A549 (cell line): ENCODE results near the gene KAT7. TPM values are rescaled to one million over a fixed set of nuclear protein-coding genes. Genes with fewer than 3 reads are reported as not detected.
"Not testable (repeated sequence)": the region's sequence is repeated elsewhere in the genome, so short reads cannot be mapped to it uniquely, and the experiment has no call there.

ENCODE experiments used
- ATAC-seq, 2 experiments: fragments of 200-7000 bp in 1 of 2; fragments of >200 bp in 1 of 2; cut with Nextera tagmentation in 1 of 2; cut with Tn5 transposase in 1 of 2; 3 replicates each; pipeline versions ENCODE4 v1.8.0 to v1.9.1; 2018 to 2020; ENCODE audit warnings: mild to moderate bottlenecking in 1 of 2, moderate library complexity in 1 of 2
- CTCF ChIA-PET: fragments of 300-600 bp; sonication (Branson Sonifier 250); formaldehyde crosslinking; extraction: SDS; loops from one replicate; lab custom pipeline; 2021; ENCODE audit warnings: antibody characterized with exemption, inconsistent platforms; lab: Yijun Ruan, JAX
- POLR2A ChIA-PET: fragments of 350-600 bp; formaldehyde crosslinking; extraction: SDS; loops from one replicate; lab custom pipeline; 2021; ENCODE audit warnings: antibody characterized with exemption, inconsistent platforms; lab: Yijun Ruan, JAX
- DNase-seq, 2 experiments: peaks; one replicate each; pipeline versions ENCODE4 v3.0.0 to v3.0.0-alpha.2; 2011 to 2016; ENCODE audit warnings: low read depth in 1 of 2, low spot score in 1 of 2
- FAIRE-seq: peaks from 2 replicates; lab custom pipeline; 2011; peaks lifted over from hg19 to GRCh38; lab: Jason Lieb, UNC
- H3K27ac ChIP-seq, 2 experiments: fragments of >200 bp; sonication (Bioruptor Twin); formaldehyde crosslinking; 3 replicates each; pipeline ENCODE4 v1.5.1; 2016 to 2017
- H3K4me1 ChIP-seq: fragments of >200 bp; sonication (Bioruptor Twin); formaldehyde crosslinking; 3 replicates; pipeline ENCODE4 v1.6.1; 2016
- H3K4me2 ChIP-seq: fragments of >200 bp; sonication (Bioruptor Twin); formaldehyde crosslinking; 3 replicates; pipeline ENCODE4 v1.6.1; 2016
- H3K4me3 ChIP-seq: fragments of >200 bp; sonication (Bioruptor Twin); formaldehyde crosslinking; 3 replicates; pipeline ENCODE4 v1.5.1; 2016
- H3K9me3 ChIP-seq: fragments of >200 bp; sonication (Bioruptor Twin); formaldehyde crosslinking; 3 replicates; pipeline ENCODE4 v1.6.1; 2016
- CEBPB ChIP-seq, 2 experiments: fragments of >200 bp in 1 of 2; sonication (Bioruptor Twin) in 1 of 2; formaldehyde crosslinking in 1 of 2; IDR thresholded peaks; 2 replicates each; pipeline ENCODE4 v1.6.1; 2012 to 2016
- CHD2 ChIP-seq: fragments of 150-350 bp; IDR thresholded peaks from 2 replicates; pipeline ENCODE4 v1.6.1; 2014; ENCODE audit warnings: low read length; ENCODE audit not compliant: partially characterized antibody
- FOSL2 ChIP-seq, 2 experiments: fragments of 450-650 bp in 1 of 2; fragments of >200 bp in 1 of 2; sonication (Bioruptor Twin) in 1 of 2; formaldehyde crosslinking; IDR thresholded peaks; 2 replicates each; pipeline versions ENCODE4 v1.5.0 to v1.6.1; 2016 to 2020; ENCODE audit warnings: mild to moderate bottlenecking in 1 of 2, moderate library complexity in 1 of 2
- FOXS1 ChIP-seq: fragments of 250-450 bp; sonication (Bioruptor Pico); IDR thresholded peaks from 2 replicates; pipeline ENCODE4 v1.5.0; 2020; ENCODE audit warnings: mild to moderate bottlenecking, moderate library complexity
- GATA3 ChIP-seq: IDR thresholded peaks from 2 replicates; pipeline ENCODE4 v1.6.1; 2012; ENCODE audit warnings: borderline replicate concordance
- HDAC2 ChIP-seq: fragments of 200-600 bp; sonication (generic); IDR thresholded peaks from 2 replicates; pipeline ENCODE4 v1.6.1; 2016
- HOXB13 ChIP-seq: fragments of 250-450 bp; sonication (Bioruptor Pico); IDR thresholded peaks from 2 replicates; pipeline ENCODE4 v1.5.0; 2020; ENCODE audit warnings: low read depth, mild to moderate bottlenecking, moderate library complexity
- HOXB5 ChIP-seq: fragments of 250-450 bp; sonication (Bioruptor Pico); IDR thresholded peaks from 2 replicates; pipeline ENCODE4 v1.5.0; 2020; ENCODE audit warnings: mild to moderate bottlenecking, moderate library complexity
- MAFK ChIP-seq: fragments of 450-650 bp; IDR thresholded peaks from 2 replicates; pipeline ENCODE4 v1.6.1; 2014; ENCODE audit not compliant: partially characterized antibody
- MAZ ChIP-seq: fragments of 150-350 bp; IDR thresholded peaks from 2 replicates; pipeline ENCODE4 v1.6.1; 2014; ENCODE audit warnings: antibody characterized with exemption, low read depth, low read length, borderline replicate concordance
- NPAS2 ChIP-seq: fragments of 250-450 bp; sonication (Bioruptor Pico); IDR thresholded peaks from 2 replicates; pipeline ENCODE4 v1.8.0; 2022; ENCODE audit warnings: mild to moderate bottlenecking, moderate library complexity, borderline replicate concordance
- ZC3H11A ChIP-seq: fragments of 450-650 bp; IDR thresholded peaks from 2 replicates; pipeline ENCODE4 v1.6.1; 2014; ENCODE audit warnings: antibody characterized with exemption, mild to moderate bottlenecking
- ZFP36 ChIP-seq: fragments of 450-650 bp; IDR thresholded peaks from 2 replicates; pipeline ENCODE4 v1.6.1; 2014; ENCODE audit warnings: borderline replicate concordance; ENCODE audit not compliant: partially characterized antibody
- ZNF302 ChIP-seq: fragments of 250-450 bp; sonication (Bioruptor Pico); IDR thresholded peaks from 2 replicates; pipeline ENCODE4 v1.9.0; 2021; ENCODE audit warnings: inconsistent platforms, mild to moderate bottlenecking, moderate library complexity
- WGBS: methylation state at CpG from one replicate; pipeline ENCODE4 v1.1.6; 2017; ENCODE audit errors: missing lambda C conversion rate; 5-methylcytosine and 5-hydroxymethylcytosine counted together
- polyA plus RNA-seq, 4 experiments: library from polyadenylated mRNA; depleted of rRNA in 3 of 4; stranded (reverse); fragments of >200 nt; fragmentation: RNase III in 1 of 4; extraction: RNeasy Plus Mini Kit Qiagen cat#74134 plus additional on column Dnase treatment in 1 of 4; gene quantifications; 2 replicates in 3 of 4; 3 replicates in 1 of 4; pipeline ENCODE4 v1.2.3, GENCODE V29; 2011 to 2017
- TF ChIP-seq, protein P1 (sequence below): fragments of 450-650 bp; IDR thresholded peaks from 2 replicates; pipeline ENCODE4 v1.6.1; 2014; ENCODE audit warnings: antibody characterized with exemption
- TF ChIP-seq, protein P2 (sequence below): IDR thresholded peaks from 2 replicates; pipeline ENCODE4 v1.6.1; 2012
- TF ChIP-seq, protein P3 (sequence below): fragments of 250-450 bp; sonication (Bioruptor Pico); IDR thresholded peaks from 2 replicates; pipeline ENCODE4 v1.5.0; 2020; ENCODE audit warnings: low read depth, mild to moderate bottlenecking, moderate library complexity
- TF ChIP-seq, protein P4 (sequence below): fragments of >200 bp; sonication (Bioruptor Twin); formaldehyde crosslinking; IDR thresholded peaks from 3 replicates; pipeline ENCODE4 v1.5.1; 2016
- TF ChIP-seq, protein P5 (sequence below): fragments of >200 bp; sonication (Bioruptor Twin); formaldehyde crosslinking; IDR thresholded peaks from 2 replicates; pipeline ENCODE4 v1.6.1; 2016
- TF ChIP-seq, protein P6 (sequence below): IDR thresholded peaks from 2 replicates; pipeline ENCODE4 v1.6.1; 2012; ENCODE audit warnings: low read depth, borderline replicate concordance

The KAT7 gene
- polyA plus RNA-seq, 2 of the 4 experiments (the other 2 are of a cell fraction), result 33.2 to 48.7 TPM

DNA sequence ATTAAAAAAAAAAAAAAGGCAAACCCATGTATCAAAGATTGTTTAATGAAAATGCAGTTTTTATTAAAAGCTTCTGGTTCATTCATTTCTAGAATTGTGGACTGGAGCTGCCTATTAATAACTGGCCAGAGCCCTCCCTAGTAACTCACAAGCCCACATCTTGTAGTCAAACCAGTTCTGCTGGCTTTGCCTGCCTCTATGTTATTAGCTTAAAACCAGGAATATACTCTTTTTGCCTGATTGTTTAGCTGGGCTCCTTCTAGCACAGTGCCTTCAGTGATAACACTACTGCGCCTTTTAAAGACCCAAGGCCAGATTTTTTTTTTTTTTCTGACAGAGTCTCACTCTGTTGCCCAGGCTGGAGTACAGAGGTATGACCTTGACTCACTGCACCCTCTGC is 33.4 kb downstream of the KAT7 start:
- Histone ChIP-seq H3K4me1 (no peaks in the 10 kb centered on the region), H3K4me3 (no peak overlapping the region), H3K4me2 (no peak overlapping the region), H3K27ac (no peak overlapping the region), H3K9me3 (no peaks in the 10 kb centered on the region)
- ATAC-seq (no peak), FAIRE-seq (no peak), DNase-seq (no peak)
- TF ChIP-seq ZC3H11A (no peak), MAZ (no peak), FOSL2 (IDR thresholded peaks at IDR 0.05) (no peak), FOSL2 (CRISPR knock-in tag; IDR thresholded peaks at IDR 0.05) (no peak), FOXS1 (CRISPR knock-in tag) (no peak), HOXB13 (no peak), HDAC2 (no peak), CEBPB (IDR thresholded peaks at IDR 0.05) (no peak), NPAS2 (no peak)
- TF ChIP-seq, protein P1, sequence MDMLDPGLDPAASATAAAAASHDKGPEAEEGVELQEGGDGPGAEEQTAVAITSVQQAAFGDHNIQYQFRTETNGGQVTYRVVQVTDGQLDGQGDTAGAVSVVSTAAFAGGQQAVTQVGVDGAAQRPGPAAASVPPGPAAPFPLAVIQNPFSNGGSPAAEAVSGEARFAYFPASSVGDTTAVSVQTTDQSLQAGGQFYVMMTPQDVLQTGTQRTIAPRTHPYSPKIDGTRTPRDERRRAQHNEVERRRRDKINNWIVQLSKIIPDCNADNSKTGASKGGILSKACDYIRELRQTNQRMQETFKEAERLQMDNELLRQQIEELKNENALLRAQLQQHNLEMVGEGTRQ, result no peak
- TF ChIP-seq, protein P2, sequence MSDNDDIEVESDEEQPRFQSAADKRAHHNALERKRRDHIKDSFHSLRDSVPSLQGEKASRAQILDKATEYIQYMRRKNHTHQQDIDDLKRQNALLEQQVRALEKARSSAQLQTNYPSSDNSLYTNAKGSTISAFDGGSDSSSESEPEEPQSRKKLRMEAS, result no peak
- TF ChIP-seq, protein P3, sequence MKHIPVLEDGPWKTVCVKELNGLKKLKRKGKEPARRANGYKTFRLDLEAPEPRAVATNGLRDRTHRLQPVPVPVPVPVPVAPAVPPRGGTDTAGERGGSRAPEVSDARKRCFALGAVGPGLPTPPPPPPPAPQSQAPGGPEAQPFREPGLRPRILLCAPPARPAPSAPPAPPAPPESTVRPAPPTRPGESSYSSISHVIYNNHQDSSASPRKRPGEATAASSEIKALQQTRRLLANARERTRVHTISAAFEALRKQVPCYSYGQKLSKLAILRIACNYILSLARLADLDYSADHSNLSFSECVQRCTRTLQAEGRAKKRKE, result no peak
- CTCF ChIA-PET, result interaction anchor here (0.6 to 1.7 kb wide), 8 partner anchors 12 to 309 kb away, joined by 3 to 8 read pairs (median 5); no protein-coding TSS in a partner anchor
- POLR2A ChIA-PET, result interaction anchor here (1.1 kb wide), 1 partner anchor 34 kb away, joined by 4 read pairs; the partner anchor contains the start of gene KAT7
- WGBS, result 100% methylated on average over 1 of the region's 1 CpG

DNA sequence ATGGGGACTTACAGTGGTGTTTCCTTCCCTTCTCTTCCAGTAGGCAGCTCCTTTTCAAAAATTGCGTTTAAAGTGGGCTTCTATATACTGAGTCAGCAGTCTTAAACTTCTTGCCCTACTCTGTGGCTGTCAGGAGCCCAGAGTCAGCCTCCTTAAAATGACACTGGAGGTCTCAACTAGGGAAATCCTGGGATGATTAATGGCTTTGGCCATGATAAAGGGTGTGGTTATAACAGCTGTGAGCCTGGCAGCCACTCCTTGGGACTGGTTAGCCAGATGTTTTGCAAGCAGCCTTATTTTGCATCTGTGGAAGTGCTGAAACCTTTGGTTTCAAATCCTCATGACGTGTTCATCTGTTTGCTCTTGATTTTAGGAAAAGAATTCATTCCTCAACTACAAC is 34.3 kb downstream of the KAT7 start:
- Histone ChIP-seq H3K9me3 (no peaks in the 10 kb centered on the region), H3K27ac (no peak overlapping the region), H3K4me2 (no peak overlapping the region)
- POLR2A ChIA-PET, result no interaction called here
- no peak for ATAC-seq
- TF ChIP-seq, protein P4, sequence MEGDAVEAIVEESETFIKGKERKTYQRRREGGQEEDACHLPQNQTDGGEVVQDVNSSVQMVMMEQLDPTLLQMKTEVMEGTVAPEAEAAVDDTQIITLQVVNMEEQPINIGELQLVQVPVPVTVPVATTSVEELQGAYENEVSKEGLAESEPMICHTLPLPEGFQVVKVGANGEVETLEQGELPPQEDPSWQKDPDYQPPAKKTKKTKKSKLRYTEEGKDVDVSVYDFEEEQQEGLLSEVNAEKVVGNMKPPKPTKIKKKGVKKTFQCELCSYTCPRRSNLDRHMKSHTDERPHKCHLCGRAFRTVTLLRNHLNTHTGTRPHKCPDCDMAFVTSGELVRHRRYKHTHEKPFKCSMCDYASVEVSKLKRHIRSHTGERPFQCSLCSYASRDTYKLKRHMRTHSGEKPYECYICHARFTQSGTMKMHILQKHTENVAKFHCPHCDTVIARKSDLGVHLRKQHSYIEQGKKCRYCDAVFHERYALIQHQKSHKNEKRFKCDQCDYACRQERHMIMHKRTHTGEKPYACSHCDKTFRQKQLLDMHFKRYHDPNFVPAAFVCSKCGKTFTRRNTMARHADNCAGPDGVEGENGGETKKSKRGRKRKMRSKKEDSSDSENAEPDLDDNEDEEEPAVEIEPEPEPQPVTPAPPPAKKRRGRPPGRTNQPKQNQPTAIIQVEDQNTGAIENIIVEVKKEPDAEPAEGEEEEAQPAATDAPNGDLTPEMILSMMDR, result no peak
- TF ChIP-seq, protein P5, sequence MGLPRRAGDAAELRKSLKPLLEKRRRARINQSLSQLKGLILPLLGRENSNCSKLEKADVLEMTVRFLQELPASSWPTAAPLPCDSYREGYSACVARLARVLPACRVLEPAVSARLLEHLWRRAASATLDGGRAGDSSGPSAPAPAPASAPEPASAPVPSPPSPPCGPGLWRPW, result no peak
- peak; percentile 67 for TF ChIP-seq MAFK
- TF ChIP-seq, all 56 proteins: peak for 1
- DNase-seq, result no peak
- Histone ChIP-seq H3K4me3 (no peak overlapping the region), H3K4me1 (peaks cover under 1% of the 10 kb centered on the region)
- FAIRE-seq, result no peak
- 86% methylated on average over 2 of the region's 2 CpGs for WGBS
- CTCF ChIA-PET, result interaction anchor here (0.6 to 1.5 kb wide), 6 partner anchors 22 to 529 kb away, joined by 3 to 8 read pairs (median 4); no protein-coding TSS in a partner anchor

DNA sequence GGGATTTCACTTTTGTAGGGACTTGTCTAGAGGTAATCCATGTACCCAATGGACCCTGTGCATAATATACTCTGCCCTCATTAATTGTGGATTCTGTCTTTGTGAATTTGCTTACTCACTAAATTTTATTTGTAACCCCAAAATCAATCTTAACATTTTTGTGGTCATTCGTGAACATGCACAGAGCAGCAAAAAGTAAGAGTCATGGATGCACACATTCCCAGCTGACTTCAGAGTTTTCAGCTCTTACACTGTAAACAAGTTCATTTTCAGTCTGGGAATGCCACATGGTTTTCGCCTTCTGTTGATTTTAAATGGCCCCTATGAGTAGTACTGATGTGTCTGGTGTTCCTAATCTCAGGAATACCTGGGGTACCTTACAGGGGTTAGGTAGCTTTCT is 35.1 kb downstream of the KAT7 start:
- TF ChIP-seq MAFK, result peak; percentile 16
- no peak for TF ChIP-seq HOXB5 (CRISPR knock-in tag)
- WGBS, result 92% methylated on average over 2 of the region's 2 CpGs
- peaks cover 8% of the 10 kb centered on the region for H3K4me1 ChIP-seq

DNA sequence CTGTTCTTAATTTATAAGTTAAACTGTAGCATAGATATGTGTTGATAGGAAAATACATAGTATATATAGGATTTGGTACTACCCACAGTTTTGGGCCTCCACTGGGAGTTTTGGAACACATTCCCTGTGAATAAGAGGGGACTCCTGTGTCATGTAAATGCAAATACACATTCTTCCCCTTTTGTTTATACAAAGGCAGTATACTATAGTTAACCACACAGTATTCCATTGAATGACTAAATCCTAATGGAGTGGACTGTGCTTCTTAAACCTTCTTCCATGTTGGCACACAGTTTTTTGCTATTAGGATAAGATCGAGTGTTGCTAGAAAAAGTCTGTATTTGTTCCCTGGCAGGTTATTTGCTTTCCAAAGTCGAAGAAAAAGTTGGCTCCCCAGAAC is 37.2 kb downstream of the KAT7 start:
- Histone ChIP-seq H3K4me1 (peaks cover 18% of the 10 kb centered on the region), H3K27ac (no peak overlapping the region), H3K9me3 (no peaks in the 10 kb centered on the region), H3K4me2 (no peak overlapping the region), H3K4me3 (no peak overlapping the region)
- ChIA-PET CTCF (interaction anchor here (1.0 to 1.5 kb wide), 3 partner anchors 9 to 258 kb away, joined by 3 to 4 read pairs (median 3); no protein-coding TSS in a partner anchor), POLR2A (no interaction called here)
- ATAC-seq (no peak), FAIRE-seq (no peak), DNase-seq (no peak)
- TF ChIP-seq FOSL2 (IDR thresholded peaks at IDR 0.05) (no peak), FOSL2 (CRISPR knock-in tag; IDR thresholded peaks at IDR 0.05) (no peak), ZFP36 (no peak), CHD2 (no peak), GATA3 (no peak), ZNF302 (no peak)
- TF ChIP-seq, protein P6, sequence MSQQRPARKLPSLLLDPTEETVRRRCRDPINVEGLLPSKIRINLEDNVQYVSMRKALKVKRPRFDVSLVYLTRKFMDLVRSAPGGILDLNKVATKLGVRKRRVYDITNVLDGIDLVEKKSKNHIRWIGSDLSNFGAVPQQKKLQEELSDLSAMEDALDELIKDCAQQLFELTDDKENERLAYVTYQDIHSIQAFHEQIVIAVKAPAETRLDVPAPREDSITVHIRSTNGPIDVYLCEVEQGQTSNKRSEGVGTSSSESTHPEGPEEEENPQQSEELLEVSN, result no peak
- WGBS, result 94% methylated on average over 2 of the region's 2 CpGs

More for the DNA sequence above, 35.1 kb downstream of the KAT7 start:
- POLR2A ChIA-PET, result no interaction called here
- DNase-seq, result no peak
- H3K27ac ChIP-seq, result no peak overlapping the region
- ATAC-seq, result no peak
- H3K4me2 ChIP-seq, result no peak overlapping the region
- H3K4me3 ChIP-seq, result no peak overlapping the region
- H3K9me3 ChIP-seq, result no peaks in the 10 kb centered on the region
- CTCF ChIA-PET, result interaction anchor here (1.3 to 1.4 kb wide), 2 partner anchors 27 to 174 kb away, joined by 4 read pairs; no protein-coding TSS in a partner anchor
- FAIRE-seq, result no peak

DNA sequence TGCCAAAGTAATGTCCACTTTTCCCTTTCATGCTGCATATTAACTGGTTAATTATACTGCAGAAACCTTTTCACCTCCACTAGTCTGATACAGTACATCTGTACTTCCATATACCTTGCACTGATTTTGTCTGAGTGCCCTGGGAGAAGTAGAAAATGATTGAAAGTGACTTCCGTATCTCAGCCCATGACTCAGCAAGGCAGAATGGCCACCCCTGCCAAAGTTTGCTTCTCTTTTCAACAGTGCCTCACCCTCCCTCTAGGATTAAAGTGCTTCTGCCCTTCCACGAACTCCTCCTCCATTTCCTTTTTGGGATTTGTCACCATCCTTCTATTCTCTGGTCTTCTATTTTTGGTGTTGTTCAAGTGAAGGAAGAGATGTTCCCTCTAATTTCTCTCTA is 39.8 kb downstream of the KAT7 start:
- POLR2A ChIA-PET, result not testable (repeated sequence)

More for the DNA sequence above, 39.8 kb downstream of the KAT7 start:
- peak; percentile 68 for FAIRE-seq
- Histone ChIP-seq H3K4me2 (peak overlapping the region; percentile 5; the same call in 1 of the 3 replicates), H3K4me1 (peaks cover 21% of the 10 kb centered on the region), H3K27ac (peak overlapping the region in 1 of 2 experiments; percentile 44; a peak in 2 of 6 replicates)
- WGBS, result 54% methylated on average over 2 of the region's 2 CpGs
- H3K4me3 ChIP-seq, DNase-seq, H3K9me3 ChIP-seq, ATAC-seq: not testable (repeated sequence)
- CTCF ChIA-PET, result interaction anchor here (2.0 to 3.3 kb wide), 2 partner anchors 23 to 168 kb away, joined by 4 to 17 read pairs; no protein-coding TSS in a partner anchor
